HG03565 (cell line): ENCODE data around the gene RUNDC3A.
"Not testable (repeated sequence)": the region's sequence is repeated elsewhere in the genome, so short reads cannot be mapped to it uniquely, and the experiment has no call there.

ENCODE experiments used
- ATAC-seq: cut with Tn5 transposase; IDR thresholded peaks from one replicate; pipeline ENCODE4 v1.9.1; 2021; ENCODE audit warnings: mild to moderate bottlenecking, moderate library complexity; ENCODE audit not compliant: unreplicated experiment

Gene RUNDC3A

GRCh38 chr17:44318077-44318892, 9.9 kb downstream of the RUNDC3A start:
- ATAC-seq = no peak

DNA sequence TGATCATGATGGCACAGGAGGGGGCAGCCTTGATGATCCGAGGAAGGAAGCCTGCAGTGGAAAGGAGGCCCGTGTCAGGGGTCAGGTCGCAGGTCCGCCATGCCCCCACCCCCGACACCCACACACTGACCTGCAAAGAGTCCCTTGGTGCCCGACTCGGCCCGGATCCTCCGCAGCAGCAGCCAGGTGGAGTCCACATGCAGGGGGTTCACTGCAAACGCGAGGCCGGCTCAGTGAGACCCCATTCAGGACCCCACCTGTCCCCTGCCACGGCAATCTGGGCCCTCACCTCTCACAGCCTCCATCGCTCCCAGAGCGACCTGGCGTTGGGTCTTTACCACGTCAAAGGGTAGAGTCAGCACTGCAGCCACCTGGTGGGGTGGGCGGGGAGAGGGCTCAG, 11.7 kb downstream of the RUNDC3A start:
- ATAC-seq = no peak

DNA sequence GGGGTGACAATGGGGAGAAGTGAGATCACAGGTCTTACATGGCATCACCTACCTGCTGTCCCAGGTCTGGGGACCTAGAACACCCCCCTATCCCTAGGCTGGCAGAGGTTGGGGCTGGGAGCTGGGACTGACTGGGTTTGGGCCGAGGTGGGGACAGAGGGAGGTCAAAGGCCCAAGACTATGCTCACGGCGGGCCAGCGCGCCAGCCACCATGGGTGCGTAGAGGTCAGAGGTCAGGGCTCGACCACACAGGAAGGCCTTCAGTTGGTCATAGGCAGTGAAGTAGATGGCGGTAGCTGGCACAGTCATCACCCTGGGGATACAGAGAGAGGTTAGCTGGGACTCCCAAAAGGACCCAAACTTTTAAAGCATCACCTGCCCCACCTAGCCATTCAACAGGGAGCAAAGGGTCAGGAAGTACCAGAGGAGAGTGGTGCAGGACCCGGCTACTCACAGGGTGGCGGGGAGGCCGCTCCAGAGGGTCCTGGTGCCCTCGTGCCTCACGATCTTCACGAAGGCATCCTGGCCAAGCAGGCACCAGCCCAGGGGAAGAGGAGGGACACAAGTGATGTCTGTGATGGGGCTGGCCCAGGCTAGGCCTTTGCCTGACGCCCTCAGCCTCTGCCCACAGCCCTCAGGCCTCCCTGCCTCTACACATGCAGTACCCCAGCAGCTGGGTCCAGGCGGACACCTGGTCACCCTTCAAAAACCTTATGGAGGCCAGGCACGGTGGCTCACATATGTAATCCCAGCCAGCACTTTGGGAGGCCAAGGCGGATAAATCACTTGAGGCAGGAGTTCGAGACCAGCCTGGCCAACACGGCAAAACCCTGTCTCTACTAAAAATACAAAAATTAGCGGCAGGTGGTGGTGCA, 13.1 kb downstream of the RUNDC3A start:
- no peak for ATAC-seq

DNA sequence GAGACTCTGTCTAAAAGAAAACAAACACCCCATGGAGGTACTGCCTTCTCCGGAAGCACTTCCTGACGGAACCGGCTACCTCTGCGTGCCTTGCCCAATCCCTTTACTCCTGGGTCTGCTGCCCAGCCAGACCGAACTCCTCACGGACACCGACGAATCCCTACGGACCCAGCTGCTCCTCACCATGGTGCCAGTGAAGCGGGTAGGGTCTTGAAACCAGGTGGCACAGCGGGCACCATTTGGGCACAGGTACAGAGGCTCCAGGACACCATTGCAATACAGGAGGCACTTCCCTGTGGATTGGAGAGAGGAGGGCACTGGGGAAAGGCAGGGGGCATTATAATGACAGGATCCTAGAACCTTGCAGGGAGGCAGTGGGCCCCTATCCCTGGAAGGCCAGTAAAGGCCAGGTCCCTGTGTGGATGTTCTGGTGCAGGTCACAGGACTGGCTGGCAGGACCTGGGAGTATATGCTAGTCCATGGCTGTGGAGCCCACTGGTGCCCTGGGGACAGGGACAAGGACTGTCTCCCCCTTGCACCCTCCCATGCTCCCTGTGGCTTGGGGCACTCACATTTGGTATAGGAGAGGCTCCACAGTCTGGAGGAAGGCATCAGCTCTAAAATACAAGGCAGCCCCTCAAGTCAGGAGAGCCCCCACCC, 14.0 kb downstream of the RUNDC3A start:
- ATAC-seq = no peak

DNA sequence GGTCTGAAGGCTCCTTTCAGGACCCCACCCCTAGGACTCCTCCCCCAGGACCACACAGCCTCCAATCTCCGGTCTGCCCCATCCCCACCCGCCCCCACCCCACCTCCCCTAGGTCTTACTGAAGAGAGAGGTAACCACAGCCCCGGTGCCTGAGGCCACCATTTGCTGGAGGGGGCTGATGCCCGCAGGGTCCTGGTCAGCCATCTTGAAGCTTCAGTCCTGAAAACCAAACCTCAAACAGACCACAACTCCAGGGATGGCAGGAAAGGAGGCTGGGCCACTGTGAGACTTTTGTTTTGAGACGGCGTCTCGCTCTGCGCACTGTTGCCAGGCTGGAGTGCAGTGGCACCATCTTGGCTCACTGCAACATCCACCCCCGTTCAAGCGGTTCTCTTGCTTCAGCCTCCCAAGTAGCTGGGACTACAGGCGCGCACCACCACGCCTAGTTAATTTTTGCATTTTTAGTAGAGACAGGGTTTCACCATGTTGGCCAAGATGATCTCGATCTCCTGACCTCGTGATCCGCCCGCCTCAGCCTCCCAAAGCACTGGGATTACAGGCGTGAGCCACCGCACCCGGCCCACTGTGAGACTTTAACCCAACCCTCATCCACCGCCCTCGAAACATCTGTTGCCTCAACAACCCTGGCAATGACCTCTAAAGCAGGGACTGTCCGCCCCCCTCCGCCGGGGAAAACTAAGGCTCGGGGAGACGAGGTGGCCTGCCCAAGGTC, 15.1 kb downstream of the RUNDC3A start:
- ATAC-seq = no peak

DNA sequence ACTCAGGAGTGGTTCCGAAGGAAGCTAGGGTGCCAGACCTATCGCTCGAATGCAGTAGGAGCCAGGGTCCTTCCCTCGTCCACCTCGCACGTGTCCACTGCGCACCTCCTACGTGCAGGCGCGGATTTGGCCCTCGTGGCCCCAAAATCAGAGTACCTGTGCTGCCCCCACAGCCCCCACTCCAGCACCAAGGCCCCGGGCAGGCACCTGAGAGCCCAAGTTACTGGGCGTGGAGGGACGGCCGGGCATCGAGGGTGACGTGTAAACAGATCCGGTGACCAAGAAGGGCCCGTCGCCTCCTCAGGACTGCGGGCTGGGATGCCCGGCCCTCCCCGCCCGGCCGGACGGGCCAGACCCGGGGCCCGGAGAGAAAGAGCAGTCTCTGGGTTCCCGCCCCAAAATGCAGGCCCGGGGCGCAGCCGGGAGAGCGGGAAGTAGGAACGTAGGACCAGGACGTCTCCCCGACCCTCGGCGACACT, 15.7 kb downstream of the RUNDC3A start:
- ATAC-seq = peak; percentile 0

- peak; percentile 54 for ATAC-seq
These were observed 16.3 kb downstream of the RUNDC3A start, which contains the start of gene SLC25A39 for GRCh38 chr17:44324571-44325275. Gene SLC25A39, minus strand, starts transcription at chr17:44324823. Its CDS starts 1,261 bp downstream, at chr17:44323562.

GRCh38 chr17:44326861-44327444, 18.6 kb downstream of the RUNDC3A start:
- ATAC-seq = peak; percentile 45

- no peak for ATAC-seq
These were observed 19.5 kb downstream of the RUNDC3A start for GRCh38 chr17:44327715-44328449.

DNA sequence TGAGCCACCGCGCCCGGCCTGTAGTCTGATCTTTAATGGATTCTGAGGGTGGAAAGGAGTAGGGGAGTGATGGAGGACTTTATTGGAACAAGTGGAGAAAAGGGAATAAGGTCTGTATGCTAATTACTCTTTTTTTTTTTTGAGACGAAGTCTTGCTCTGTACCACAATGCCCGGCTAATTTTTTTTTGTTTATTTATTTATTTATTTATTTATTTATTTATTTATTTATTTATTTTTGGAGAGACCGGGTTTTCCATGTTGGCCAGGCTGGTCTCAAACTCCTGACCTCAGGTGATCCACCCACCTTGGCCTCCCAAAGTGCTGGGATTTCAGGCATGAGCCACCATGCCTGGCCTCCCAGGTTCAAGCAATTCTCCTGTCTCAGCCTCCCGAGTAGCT, 21.1 kb downstream of the RUNDC3A start:
- not testable (repeated sequence) for ATAC-seq

- ATAC-seq = not testable (repeated sequence)
These were observed 21.9 kb downstream of the RUNDC3A start for GRCh38 chr17:44330263-44330662.

GRCh38 chr17:44331249-44331760, 22.9 kb downstream of the RUNDC3A start:
- no peak for ATAC-seq

DNA sequence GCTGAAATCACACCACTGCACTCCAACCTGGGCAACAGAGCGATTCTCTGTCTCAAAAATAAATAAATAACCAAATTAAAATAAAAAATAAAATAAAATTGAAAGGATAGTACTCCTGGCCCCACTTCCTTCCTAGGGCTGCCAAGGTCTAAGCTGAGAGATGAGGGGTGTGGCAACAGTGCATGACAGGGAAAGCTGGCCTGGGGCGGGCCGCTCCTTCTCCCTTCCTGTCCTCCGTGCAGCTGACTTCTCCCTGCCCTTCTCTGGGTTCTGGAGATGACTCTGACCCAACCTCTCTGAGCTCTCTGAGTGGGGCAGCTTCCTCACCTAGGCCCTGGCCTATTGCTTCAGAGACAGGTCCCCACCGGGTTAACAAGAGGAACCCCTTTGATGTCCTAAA, 25.0 kb downstream of the RUNDC3A start:
- ATAC-seq = no peak

DNA sequence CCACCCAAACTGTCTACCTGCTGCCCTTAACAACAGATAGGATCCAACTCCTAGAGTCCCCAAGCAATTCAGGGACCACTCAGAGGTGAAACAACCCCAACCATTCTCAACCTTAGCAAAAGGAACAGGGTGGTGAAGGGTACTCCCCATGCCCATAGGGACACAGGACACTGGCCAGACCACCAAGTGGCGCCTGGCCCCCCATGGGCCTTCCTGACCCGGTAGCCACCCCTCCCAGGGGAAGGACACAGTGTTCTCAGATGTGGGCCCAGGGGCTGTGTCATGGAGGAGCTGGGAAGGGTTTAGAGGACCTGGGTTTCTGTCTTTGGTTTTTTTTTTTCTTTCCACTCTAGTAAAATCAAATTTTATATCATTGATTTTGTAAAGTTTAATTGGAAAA, 25.9 kb downstream of the RUNDC3A start:
- no peak for ATAC-seq

GRCh38 chr17:44334727-44335126, 26.3 kb downstream of the RUNDC3A start:
- ATAC-seq = no peak

DNA sequence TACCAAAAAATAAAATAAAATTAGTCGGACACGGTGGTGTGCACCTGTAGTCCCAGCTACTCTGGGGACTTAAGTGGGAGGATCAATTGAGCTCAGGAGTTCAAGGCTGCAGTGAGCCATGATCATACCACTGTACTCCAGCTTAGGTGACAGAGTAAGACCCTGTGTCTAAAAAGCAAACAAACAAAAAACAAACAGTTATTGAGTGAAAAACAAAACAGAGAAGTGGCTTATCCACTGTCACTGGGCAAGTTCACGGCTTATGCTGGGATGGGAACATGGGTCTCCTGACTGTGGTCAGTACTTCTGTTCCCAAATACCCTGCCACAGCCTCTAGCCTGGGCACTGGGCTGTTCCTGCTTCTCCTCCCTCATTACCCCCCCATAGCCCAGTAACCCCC, 27.2 kb downstream of the RUNDC3A start:
- ATAC-seq = no peak

- ATAC-seq = no peak
These were observed 27.6 kb downstream of the RUNDC3A start for GRCh38 chr17:44335968-44336367.

- no peak for ATAC-seq
These were observed 30.3 kb downstream of the RUNDC3A start for GRCh38 chr17:44338702-44339101.

- not testable (repeated sequence) for ATAC-seq
These were observed 32.2 kb downstream of the RUNDC3A start for GRCh38 chr17:44340553-44340952.
